ENCODE measurements around the gene AGAP1.

Gene AGAP1

GRCh38 chr2:235977445-235977844 lies 483.6 kb downstream of the AGAP1 start:
- H3K27ac ChIP-seq, result no peak overlapping the region
- TF ChIP-seq, protein P1, sequence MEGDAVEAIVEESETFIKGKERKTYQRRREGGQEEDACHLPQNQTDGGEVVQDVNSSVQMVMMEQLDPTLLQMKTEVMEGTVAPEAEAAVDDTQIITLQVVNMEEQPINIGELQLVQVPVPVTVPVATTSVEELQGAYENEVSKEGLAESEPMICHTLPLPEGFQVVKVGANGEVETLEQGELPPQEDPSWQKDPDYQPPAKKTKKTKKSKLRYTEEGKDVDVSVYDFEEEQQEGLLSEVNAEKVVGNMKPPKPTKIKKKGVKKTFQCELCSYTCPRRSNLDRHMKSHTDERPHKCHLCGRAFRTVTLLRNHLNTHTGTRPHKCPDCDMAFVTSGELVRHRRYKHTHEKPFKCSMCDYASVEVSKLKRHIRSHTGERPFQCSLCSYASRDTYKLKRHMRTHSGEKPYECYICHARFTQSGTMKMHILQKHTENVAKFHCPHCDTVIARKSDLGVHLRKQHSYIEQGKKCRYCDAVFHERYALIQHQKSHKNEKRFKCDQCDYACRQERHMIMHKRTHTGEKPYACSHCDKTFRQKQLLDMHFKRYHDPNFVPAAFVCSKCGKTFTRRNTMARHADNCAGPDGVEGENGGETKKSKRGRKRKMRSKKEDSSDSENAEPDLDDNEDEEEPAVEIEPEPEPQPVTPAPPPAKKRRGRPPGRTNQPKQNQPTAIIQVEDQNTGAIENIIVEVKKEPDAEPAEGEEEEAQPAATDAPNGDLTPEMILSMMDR (conservative IDR thresholded peaks at IDR 0.05), result no peak

GRCh38 chr2:235978022-235978421 lies 484.2 kb downstream of the AGAP1 start:
- TF ChIP-seq, protein P1 (conservative IDR thresholded peaks at IDR 0.05), result no peak
- H3K27ac ChIP-seq, result no peak overlapping the region

GRCh38 chr2:235979037-235979436 lies 485.2 kb downstream of the AGAP1 start:
- no peak overlapping the region for H3K27ac ChIP-seq
- TF ChIP-seq, protein P1 (conservative IDR thresholded peaks at IDR 0.05), result no peak

- H3K27ac ChIP-seq, result no peak overlapping the region
- TF ChIP-seq, protein P1 (conservative IDR thresholded peaks at IDR 0.05), result no peak
These were observed 486.1 kb downstream of the AGAP1 start for GRCh38 chr2:235979753-235980435.

- TF ChIP-seq, protein P1 (conservative IDR thresholded peaks at IDR 0.05), result no peak
- no peak overlapping the region for H3K27ac ChIP-seq
These were observed 487.8 kb downstream of the AGAP1 start for GRCh38 chr2:235981631-235982030.

DNA sequence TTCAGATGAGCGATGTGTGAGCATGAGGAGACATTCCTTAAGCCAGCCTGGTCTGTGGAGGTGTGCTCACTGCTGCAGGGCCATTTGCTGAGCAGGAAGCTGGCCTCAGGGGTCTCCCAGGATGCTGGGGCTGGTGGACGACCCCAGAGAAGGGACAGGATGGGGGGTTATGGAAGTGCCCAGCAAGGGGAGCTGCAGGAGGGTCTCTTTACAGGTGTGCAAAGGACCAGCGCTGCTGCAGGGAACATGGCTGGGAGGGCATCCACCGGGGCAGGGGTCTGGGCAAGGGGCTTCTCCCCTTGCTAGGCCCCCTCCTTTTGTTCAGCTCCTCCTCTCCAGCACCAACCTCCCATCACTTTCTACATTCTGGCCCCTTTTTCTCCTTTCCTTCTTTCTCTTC lies 489.2 kb downstream of the AGAP1 start:
- H3K27ac ChIP-seq, result no peak overlapping the region
- TF ChIP-seq, protein P1 (conservative IDR thresholded peaks at IDR 0.05), result no peak

DNA sequence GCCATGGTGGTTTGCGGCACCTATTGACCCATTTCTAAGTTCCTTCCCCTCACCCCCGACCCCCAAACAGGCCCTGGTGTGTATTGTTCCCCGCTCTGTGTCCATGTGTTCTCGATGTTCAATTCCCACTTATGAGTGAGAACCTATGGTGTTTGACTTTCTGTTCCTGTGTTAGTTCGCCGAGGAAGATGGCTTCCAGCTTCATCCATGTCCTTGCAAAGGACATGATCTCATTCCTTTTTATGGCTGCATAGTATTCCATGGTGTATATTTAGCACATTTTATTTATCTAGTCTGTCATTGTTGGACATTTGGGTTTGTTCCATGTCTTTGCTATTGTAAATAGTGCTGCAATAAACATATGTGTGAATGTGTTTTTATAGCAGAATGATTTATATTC lies 490.7 kb downstream of the AGAP1 start:
- TF ChIP-seq, protein P1 (conservative IDR thresholded peaks at IDR 0.05), result no peak
- no peak overlapping the region for H3K27ac ChIP-seq

Measured in VCaP (cell line).